ENCODE results near the gene PRKCE. TPM values are rescaled to one million over a fixed set of nuclear protein-coding genes. Genes with fewer than 3 reads are reported as not detected.

The PRKCE gene
- total RNA-seq, 2 experiments from 2014 or later = 17.0 to 42.1 TPM

DNA sequence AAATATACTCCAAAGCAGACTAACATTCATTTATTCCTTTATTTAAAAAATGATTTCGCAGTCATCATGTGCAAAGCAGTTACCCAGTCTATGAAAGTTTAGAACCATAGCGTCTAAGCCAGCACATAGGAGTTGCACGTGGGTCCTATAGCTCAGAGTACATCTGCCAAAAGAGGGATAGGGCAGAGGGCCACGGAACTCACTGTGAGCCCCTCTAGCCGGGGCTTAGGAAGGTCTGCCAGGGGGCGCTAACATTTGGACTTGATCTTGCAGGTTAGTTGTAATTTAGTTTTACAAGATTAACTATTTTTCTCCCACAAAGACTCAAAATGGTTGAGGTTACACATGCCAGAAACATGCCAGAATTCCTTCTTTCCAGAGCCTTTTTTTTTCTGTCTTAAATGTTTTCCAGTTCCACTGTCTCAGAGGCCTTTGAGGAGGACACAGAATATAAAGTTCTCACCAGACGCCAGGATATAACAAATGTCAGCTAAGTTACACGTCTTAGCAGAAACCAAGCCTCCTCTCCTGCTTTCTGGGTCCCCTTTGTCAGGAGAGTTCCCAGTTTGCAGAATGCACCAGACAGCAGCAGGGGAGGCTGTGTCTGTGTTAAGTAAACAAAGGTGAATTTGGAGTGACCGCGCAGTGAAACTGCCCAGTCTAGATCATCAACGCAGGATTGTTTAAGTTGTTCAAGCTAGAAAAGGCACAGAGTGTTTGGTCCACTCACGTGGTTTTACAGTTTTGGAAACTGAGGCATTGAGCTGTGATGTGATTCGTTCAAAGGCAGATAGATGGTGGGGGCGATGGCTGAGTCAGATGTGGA lies 292.0 kb downstream of the PRKCE start:
- DNase-seq (ENCODE audit: low spot score) = no peak
- Histone ChIP-seq H3K36me3 (ENCODE audit: insufficient read depth, low read length) (no peaks in the 10 kb centered on the region), H3K79me2 (ENCODE audit: insufficient read depth, low read depth, low read length) (no peaks in the 10 kb centered on the region), H3K27ac (ENCODE audit: low read depth, low read length, poor library complexity, severe bottlenecking) (no peak overlapping the region), H3K9me3 (ENCODE audit: low read length) (no peaks in the 10 kb centered on the region), H2AFZ (ENCODE audit: low read length) (no peak overlapping the region), H3K4me1 (ENCODE audit: insufficient read depth, low read length, poor library complexity, severe bottlenecking) (no peaks in the 10 kb centered on the region), H3K4me3 (ENCODE audit: low read depth, low read length, poor library complexity, severe bottlenecking) (no peak overlapping the region), H3K9me2 (ENCODE audit: insufficient read depth, low read length) (no peaks in the 10 kb centered on the region), H4K20me1 (ENCODE audit: insufficient read depth, low read length) (no peaks in the 10 kb centered on the region), H3K4me2 (ENCODE audit: low read length) (no peak overlapping the region)
- CTCF ChIA-PET (ENCODE audit: unreplicated experiment) = no interaction called here
- POLR2A ChIA-PET = interaction anchor here (0.5 kb wide), 1 partner anchor 12 kb away, joined by 3 read pairs; no protein-coding TSS in a partner anchor
- no TSS peak for BruUV-seq (replicated peaks)
- TF ChIP-seq EZH2phosphoT487 (IDR thresholded peaks at IDR 0.05; ENCODE audit: borderline replicate concordance, low read depth, low read length) = no peak
- TF ChIP-seq, protein P1, sequence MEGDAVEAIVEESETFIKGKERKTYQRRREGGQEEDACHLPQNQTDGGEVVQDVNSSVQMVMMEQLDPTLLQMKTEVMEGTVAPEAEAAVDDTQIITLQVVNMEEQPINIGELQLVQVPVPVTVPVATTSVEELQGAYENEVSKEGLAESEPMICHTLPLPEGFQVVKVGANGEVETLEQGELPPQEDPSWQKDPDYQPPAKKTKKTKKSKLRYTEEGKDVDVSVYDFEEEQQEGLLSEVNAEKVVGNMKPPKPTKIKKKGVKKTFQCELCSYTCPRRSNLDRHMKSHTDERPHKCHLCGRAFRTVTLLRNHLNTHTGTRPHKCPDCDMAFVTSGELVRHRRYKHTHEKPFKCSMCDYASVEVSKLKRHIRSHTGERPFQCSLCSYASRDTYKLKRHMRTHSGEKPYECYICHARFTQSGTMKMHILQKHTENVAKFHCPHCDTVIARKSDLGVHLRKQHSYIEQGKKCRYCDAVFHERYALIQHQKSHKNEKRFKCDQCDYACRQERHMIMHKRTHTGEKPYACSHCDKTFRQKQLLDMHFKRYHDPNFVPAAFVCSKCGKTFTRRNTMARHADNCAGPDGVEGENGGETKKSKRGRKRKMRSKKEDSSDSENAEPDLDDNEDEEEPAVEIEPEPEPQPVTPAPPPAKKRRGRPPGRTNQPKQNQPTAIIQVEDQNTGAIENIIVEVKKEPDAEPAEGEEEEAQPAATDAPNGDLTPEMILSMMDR (conservative IDR thresholded peaks at IDR 0.05; ENCODE audit: low read length) = peak; percentile 41; the same call in 1 of the 2 replicates
- intact Hi-C loops (cut with micrococcal nuclease; ENCODE audit: unreplicated experiment) = no loop called here

DNA sequence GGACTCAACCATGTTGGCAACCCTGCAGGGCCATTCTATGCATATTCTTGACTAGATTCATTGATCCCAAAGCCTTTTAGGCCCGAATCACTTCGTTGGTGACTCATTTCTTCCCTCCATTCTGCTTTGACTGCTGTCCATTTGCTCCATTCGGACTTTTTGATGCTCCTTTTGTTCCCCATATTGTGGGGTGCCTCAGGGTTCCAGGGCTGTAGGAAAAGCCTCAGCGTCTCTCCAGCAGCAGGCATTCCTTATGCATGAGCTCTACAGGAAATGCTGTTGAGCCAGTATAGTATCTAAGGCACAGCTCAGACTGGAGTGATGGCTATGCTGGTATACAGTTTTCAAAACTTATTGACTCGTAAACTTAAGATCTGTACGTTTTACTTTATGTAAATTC lies 292.6 kb downstream of the PRKCE start:
- Histone ChIP-seq H3K4me1 (ENCODE audit: insufficient read depth, low read length, poor library complexity, severe bottlenecking) (no peaks in the 10 kb centered on the region), H2AFZ (ENCODE audit: low read length) (no peak overlapping the region), H3K9me3 (ENCODE audit: low read length) (no peaks in the 10 kb centered on the region), H4K20me1 (ENCODE audit: insufficient read depth, low read length) (no peaks in the 10 kb centered on the region), H3K27ac (ENCODE audit: low read depth, low read length, poor library complexity, severe bottlenecking) (no peak overlapping the region), H3K9me2 (ENCODE audit: insufficient read depth, low read length) (no peaks in the 10 kb centered on the region), H3K4me2 (ENCODE audit: low read length) (no peak overlapping the region), H3K79me2 (ENCODE audit: insufficient read depth, low read depth, low read length) (no peaks in the 10 kb centered on the region), H3K36me3 (ENCODE audit: insufficient read depth, low read length) (no peaks in the 10 kb centered on the region), H3K4me3 (ENCODE audit: low read depth, low read length, poor library complexity, severe bottlenecking) (no peak overlapping the region)
- CTCF ChIA-PET (ENCODE audit: unreplicated experiment) = interaction anchor here (0.5 kb wide), 1 partner anchor 298 kb away, joined by 3 read pairs; no protein-coding TSS in a partner anchor
- intact Hi-C loops (cut with micrococcal nuclease; ENCODE audit: unreplicated experiment) = no loop called here
- DNase-seq (ENCODE audit: low spot score) = no peak
- POLR2A ChIA-PET = no interaction called here
- TF ChIP-seq, protein P1 (conservative IDR thresholded peaks at IDR 0.05; ENCODE audit: low read length) = no peak
- no peak for TF ChIP-seq EZH2phosphoT487 (IDR thresholded peaks at IDR 0.05; ENCODE audit: borderline replicate concordance, low read depth, low read length)
- no TSS peak for BruUV-seq (replicated peaks)

DNA sequence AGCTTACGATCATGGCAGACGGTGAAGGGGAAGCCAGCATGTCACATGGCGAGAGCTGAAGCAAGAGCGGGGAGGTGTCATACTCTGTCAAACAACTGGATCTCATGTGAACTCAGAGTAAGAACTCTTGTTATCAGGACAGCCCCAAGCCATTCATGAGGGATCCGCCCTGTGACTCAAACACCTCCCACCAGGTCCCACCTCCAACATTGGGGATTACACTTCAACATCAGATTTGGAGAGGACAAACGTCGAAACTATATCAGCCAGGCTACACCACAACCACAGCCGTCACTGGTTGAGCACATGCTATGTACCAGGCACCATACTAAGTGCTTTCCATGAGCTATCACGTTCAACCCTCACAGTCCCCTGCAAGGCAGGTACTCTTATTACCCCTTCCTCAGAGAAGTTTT lies 293.8 kb downstream of the PRKCE start:
- Histone ChIP-seq H4K20me1 (ENCODE audit: insufficient read depth, low read length) (no peaks in the 10 kb centered on the region), H3K79me2 (ENCODE audit: insufficient read depth, low read depth, low read length) (no peaks in the 10 kb centered on the region), H3K27ac (ENCODE audit: low read depth, low read length, poor library complexity, severe bottlenecking) (no peak overlapping the region), H3K4me2 (ENCODE audit: low read length) (no peak overlapping the region), H3K4me1 (ENCODE audit: insufficient read depth, low read length, poor library complexity, severe bottlenecking) (no peaks in the 10 kb centered on the region), H2AFZ (ENCODE audit: low read length) (no peak overlapping the region), H3K4me3 (ENCODE audit: low read depth, low read length, poor library complexity, severe bottlenecking) (no peak overlapping the region), H3K36me3 (ENCODE audit: insufficient read depth, low read length) (no peaks in the 10 kb centered on the region), H3K9me2 (ENCODE audit: insufficient read depth, low read length) (no peaks in the 10 kb centered on the region), H3K9me3 (ENCODE audit: low read length) (no peaks in the 10 kb centered on the region)
- POLR2A ChIA-PET = no interaction called here
- intact Hi-C loops (cut with micrococcal nuclease; ENCODE audit: unreplicated experiment) = no loop called here
- no TSS peak for BruUV-seq (replicated peaks)
- no peak for TF ChIP-seq EZH2phosphoT487 (IDR thresholded peaks at IDR 0.05; ENCODE audit: borderline replicate concordance, low read depth, low read length)
- TF ChIP-seq, protein P1 (conservative IDR thresholded peaks at IDR 0.05; ENCODE audit: low read length) = no peak
- CTCF ChIA-PET (ENCODE audit: unreplicated experiment) = no interaction called here
- no peak for DNase-seq (ENCODE audit: low spot score)

Data from OCI-LY7 (cell line).